CD4-positive, alpha-beta T cell (primary cell): ENCODE data around the gene LST1. TPM values are rescaled to one million over a fixed set of nuclear protein-coding genes. Genes with fewer than 3 reads are reported as not detected.

ENCODE experiments used
- ATAC-seq: fragments of 200-7000 bp; cut with Tn5 transposase; one replicate; pipeline ENCODE4 v1.10.0; 2022; ENCODE audit warnings: mild to moderate bottlenecking; ENCODE audit not compliant: poor library complexity
- CTCF ChIA-PET: fragments of 350-600 bp; sonication (Branson Sonifier 250); formaldehyde crosslinking; loops from one replicate; lab custom pipeline; 2021; ENCODE audit warnings: antibody characterized with exemption, inconsistent platforms; lab: Charles Lee
- POLR2A ChIA-PET: fragments of 350-600 bp; sonication (Branson Sonifier 250); formaldehyde crosslinking; loops from one replicate; lab custom pipeline; 2021; ENCODE audit warnings: antibody characterized with exemption, inconsistent platforms; lab: Charles Lee
- DNase-seq, 14 experiments: peaks; one replicate each; pipeline ENCODE4 v3.0.0-alpha.2; 2013 to 2020; ENCODE audit warnings: mixed read lengths in 2 of 14
- H3K27ac ChIP-seq, 2 donors: one replicate each; pipeline versions ENCODE4 v1.5.1 to v1.7.0; 2013; ENCODE audit warnings: low read length in 2 of 2, low read depth in 1 of 2, mild to moderate bottlenecking in 1 of 2
- H3K27me3 ChIP-seq, 2 experiments: 1 replicate in 1 of 2; 2 replicates in 1 of 2; pipeline versions ENCODE4 v1.6.1 to v1.7.0; 2013; ENCODE audit warnings: low read length in 2 of 2, control low read depth in 1 of 2, mild to moderate bottlenecking in 1 of 2, moderate library complexity in 1 of 2; ENCODE audit not compliant: insufficient read depth in 2 of 2, control insufficient read depth in 1 of 2
- H3K36me3 ChIP-seq: one replicate; pipeline ENCODE4 v1.6.1; 2013; ENCODE audit warnings: low read length, control low read depth; ENCODE audit not compliant: insufficient read depth
- H3K4me1 ChIP-seq: one replicate; pipeline ENCODE4 v1.6.1; 2013; ENCODE audit warnings: low read length, control low read depth; ENCODE audit not compliant: insufficient read depth
- H3K4me3 ChIP-seq: one replicate; pipeline ENCODE4 v1.5.1; 2013; ENCODE audit warnings: mild to moderate bottlenecking, low read length, moderate library complexity
- H3K9me3 ChIP-seq, 2 experiments: 1 replicate in 1 of 2; 2 replicates in 1 of 2; pipeline versions ENCODE4 v1.6.1 to v1.7.0; 2013; ENCODE audit warnings: low read length in 2 of 2, mild to moderate bottlenecking in 2 of 2, control low read depth in 1 of 2, moderate library complexity in 1 of 2; ENCODE audit not compliant: control insufficient read depth in 1 of 2, insufficient read depth in 1 of 2
- H3K27ac Mint-ChIP-seq: one replicate; pipeline ENCODE4 v1.8.0; 2020; ENCODE audit warnings: mixed read lengths
- H3K27me3 Mint-ChIP-seq: one replicate; pipeline ENCODE4 v1.8.0; 2021; ENCODE audit warnings: mixed read lengths
- H3K36me3 Mint-ChIP-seq: one replicate; pipeline ENCODE4 v1.8.0; 2021; ENCODE audit warnings: low read depth, mixed read lengths
- H3K4me1 Mint-ChIP-seq: one replicate; pipeline ENCODE4 v1.8.0; 2021; ENCODE audit warnings: low read depth, mixed read lengths
- H3K4me3 Mint-ChIP-seq: one replicate; pipeline ENCODE4 v1.8.0; 2020; ENCODE audit warnings: mild to moderate bottlenecking, mixed read lengths
- H3K9me3 Mint-ChIP-seq: one replicate; pipeline ENCODE4 v1.8.0; 2020; ENCODE audit warnings: mixed read lengths
- intact Hi-C, 2 experiments: fragments of 100-400 bp; cut with DNase I in 1 of 2; cut with micrococcal nuclease in 1 of 2; formaldehyde crosslinking; loops; one replicate each; pipeline versions ENCODE4 v1.15.1 to v1.9.0; 2023 to 2025; cut with DNase I, micrococcal nuclease
- total RNA-seq, 174 experiments: library from RNA in 2 of 174; stranded (reverse) in 2 of 174; gene quantifications; one replicate each; pipeline ENCODE4 v1.2.3 and lab custom pipeline; 2021 to 2026
- TF ChIP-seq, protein P1 (sequence below): fragments of 200-600 bp; IDR thresholded peaks from one replicate; pipeline ENCODE4 v1.8.0; 2022; ENCODE audit warnings: antibody characterized with exemption, mild to moderate bottlenecking

LST1 gene
- total RNA-seq, 2 experiments from 2014 or later, result 8.9 to 10.3 TPM

DNA sequence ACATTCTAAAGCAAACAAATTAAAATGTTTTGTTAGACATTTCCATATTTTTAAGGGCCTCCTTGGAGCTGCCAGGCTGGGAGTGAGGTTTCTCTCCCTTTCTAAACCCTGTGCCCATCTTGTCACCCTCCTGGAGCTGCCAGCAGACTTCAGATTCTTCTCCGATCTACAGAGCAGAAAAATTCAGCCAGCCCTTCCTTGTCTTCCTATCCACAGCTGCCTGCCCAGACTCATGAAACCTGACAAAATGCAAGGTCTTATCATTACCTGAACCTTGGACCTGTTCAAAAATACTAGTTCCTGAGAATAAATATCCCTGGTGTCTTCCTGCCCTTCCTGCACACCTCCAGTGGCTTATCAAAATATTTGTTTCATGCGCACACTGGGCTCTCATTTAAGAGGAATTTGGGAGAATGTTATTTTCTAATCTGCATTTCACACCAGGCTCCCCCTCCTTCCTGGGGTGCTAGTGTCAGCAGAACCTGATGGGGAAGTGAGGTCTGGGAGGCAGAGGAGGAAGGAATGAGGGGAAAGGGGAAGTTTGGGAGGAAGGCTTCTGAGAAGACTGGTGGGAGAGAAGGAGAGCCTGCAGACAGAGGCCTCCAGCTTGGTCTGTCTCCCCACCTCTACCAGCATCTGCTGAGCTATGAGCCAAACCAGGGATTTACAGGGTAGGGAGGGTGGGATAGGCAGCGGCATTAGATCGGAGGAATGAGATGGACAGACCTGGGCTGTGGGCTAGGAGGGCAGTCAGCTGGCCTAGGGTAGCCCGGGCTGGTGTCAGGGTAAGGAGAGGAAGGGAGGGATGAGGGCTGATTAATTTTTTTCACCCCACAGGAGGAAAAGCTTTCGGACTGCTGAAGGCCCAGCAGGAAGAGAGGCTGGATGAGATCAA is 28.9 kb downstream of the LST1 start, which contains the start of gene AIF1:
AIF1 (plus strand) TSS at position 551 of the 895 bp plus-strand sequence; CDS start at position 647, 96 bp downstream.
- intact Hi-C loops, result no loop called here
- H3K27ac Mint-ChIP-seq, result peak within 1 kb of the TSS; percentile 86
- CTCF ChIA-PET, result interaction anchor here (0.9 to 1.6 kb wide), 2 partner anchors 16 to 18 kb away, joined by 3 to 7 read pairs; no protein-coding TSS in a partner anchor

DNA sequence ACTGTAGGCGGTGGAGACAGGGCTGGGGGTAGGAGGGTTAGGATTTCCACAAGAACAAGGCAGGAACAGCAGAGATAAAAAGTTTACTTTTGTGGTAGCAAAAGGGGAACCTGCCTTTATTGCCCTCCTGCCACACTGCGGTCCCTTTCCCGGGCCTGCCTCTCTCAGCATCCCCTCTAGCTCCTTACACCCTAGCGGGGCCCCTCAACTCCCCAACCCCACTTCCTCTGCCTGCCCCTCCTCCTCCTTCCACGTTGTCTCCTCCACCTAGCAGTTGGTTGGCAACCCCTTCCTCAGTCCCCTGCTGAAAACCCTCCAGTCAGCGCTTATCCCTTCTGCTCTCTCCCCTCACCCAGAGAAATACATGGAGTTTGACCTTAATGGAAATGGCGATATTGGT is 29.7 kb downstream of the LST1 start:
- no peaks in the 10 kb centered on the region for H3K36me3 ChIP-seq
- H3K4me3 ChIP-seq, result peak overlapping the region; percentile 46
- H3K9me3 ChIP-seq, result no peaks in the 10 kb centered on the region
- Mint-ChIP-seq H3K27ac (peak overlapping the region; percentile 86), H3K4me1 (peaks cover 40% of the 10 kb centered on the region), H3K4me3 (peak overlapping the region; percentile 85), H3K36me3 (peaks cover 5% of the 10 kb centered on the region), H3K27me3 (no peaks in the 10 kb centered on the region), H3K9me3 (no peaks in the 10 kb centered on the region)
- intact Hi-C loops, result no loop called here
- ATAC-seq (no peak), DNase-seq (peak in 8 of 14 experiments; percentile 12 to 62 (median 35))
- TF ChIP-seq, protein P1, sequence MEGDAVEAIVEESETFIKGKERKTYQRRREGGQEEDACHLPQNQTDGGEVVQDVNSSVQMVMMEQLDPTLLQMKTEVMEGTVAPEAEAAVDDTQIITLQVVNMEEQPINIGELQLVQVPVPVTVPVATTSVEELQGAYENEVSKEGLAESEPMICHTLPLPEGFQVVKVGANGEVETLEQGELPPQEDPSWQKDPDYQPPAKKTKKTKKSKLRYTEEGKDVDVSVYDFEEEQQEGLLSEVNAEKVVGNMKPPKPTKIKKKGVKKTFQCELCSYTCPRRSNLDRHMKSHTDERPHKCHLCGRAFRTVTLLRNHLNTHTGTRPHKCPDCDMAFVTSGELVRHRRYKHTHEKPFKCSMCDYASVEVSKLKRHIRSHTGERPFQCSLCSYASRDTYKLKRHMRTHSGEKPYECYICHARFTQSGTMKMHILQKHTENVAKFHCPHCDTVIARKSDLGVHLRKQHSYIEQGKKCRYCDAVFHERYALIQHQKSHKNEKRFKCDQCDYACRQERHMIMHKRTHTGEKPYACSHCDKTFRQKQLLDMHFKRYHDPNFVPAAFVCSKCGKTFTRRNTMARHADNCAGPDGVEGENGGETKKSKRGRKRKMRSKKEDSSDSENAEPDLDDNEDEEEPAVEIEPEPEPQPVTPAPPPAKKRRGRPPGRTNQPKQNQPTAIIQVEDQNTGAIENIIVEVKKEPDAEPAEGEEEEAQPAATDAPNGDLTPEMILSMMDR, result no peak
- H3K27me3 ChIP-seq, result no peaks in the 10 kb centered on the region
- POLR2A ChIA-PET, result interaction anchor here (1.0 to 1.5 kb wide), 4 partner anchors 11 to 74 kb away, joined by 3 to 5 read pairs (median 4); partner anchors contain the start of gene GPANK1
- peak overlapping the region in 1 of 2 donors; percentile 29 for H3K27ac ChIP-seq
- CTCF ChIA-PET, result interaction anchor here (1.6 kb wide), 1 partner anchor 17 kb away, joined by 7 read pairs; no protein-coding TSS in a partner anchor
- peaks cover 27% of the 10 kb centered on the region for H3K4me1 ChIP-seq

More for the DNA sequence above, 28.9 kb downstream of the LST1 start, which contains the start of gene AIF1:
- Histone ChIP-seq H3K27ac (peak within 1 kb of the TSS in 1 of 2 donors; percentile 29), H3K27me3 (no peaks in the 10 kb centered on the region), H3K4me3 (peak within 1 kb of the TSS; percentile 46), H3K36me3 (no peaks in the 10 kb centered on the region), H3K9me3 (no peaks in the 10 kb centered on the region), H3K4me1 (peaks cover 27% of the 10 kb centered on the region)
- Mint-ChIP-seq H3K27me3 (no peaks in the 10 kb centered on the region), H3K4me1 (peaks cover 35% of the 10 kb centered on the region), H3K4me3 (peak within 1 kb of the TSS; percentile 85), H3K9me3 (no peaks in the 10 kb centered on the region), H3K36me3 (peaks cover under 1% of the 10 kb centered on the region)
- POLR2A ChIA-PET, result interaction anchor here (1.0 to 1.5 kb wide), 4 partner anchors 12 to 74 kb away, joined by 3 to 5 read pairs (median 4); partner anchors contain the start of gene GPANK1
- ATAC-seq, result no peak
- TF ChIP-seq, protein P1, result no peak
- peak in 1 of 14 experiments; percentile 46 for DNase-seq

DNA sequence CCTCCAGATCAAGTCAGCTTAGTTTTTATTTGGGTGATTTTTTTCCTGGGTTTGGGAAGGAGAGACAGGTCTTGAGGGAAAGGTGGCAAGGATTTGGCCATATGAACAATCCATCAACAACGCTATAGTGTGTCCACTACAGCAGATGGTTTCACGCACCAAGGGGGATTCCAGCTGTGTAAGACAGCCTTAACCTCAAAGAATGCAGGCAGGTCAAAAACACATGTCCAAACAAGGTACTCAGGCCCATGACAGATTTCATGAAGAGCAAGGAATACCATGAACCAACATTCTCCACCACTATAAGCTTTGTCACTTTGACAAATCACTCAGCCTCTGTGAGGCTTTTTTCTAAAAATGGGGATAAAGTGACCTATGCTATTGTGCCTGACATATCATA is 30.9 kb downstream of the LST1 start:
- peaks cover 49% of the 10 kb centered on the region for H3K4me1 Mint-ChIP-seq
- DNase-seq (no peak), ATAC-seq (no peak)
- Histone ChIP-seq H3K27ac (no peak overlapping the region), H3K9me3 (no peaks in the 10 kb centered on the region), H3K4me1 (peaks cover 40% of the 10 kb centered on the region), H3K36me3 (no peaks in the 10 kb centered on the region), H3K27me3 (no peaks in the 10 kb centered on the region), H3K4me3 (no peak overlapping the region)
- no peaks in the 10 kb centered on the region for H3K9me3 Mint-ChIP-seq
- no peaks in the 10 kb centered on the region for H3K27me3 Mint-ChIP-seq
- ChIA-PET POLR2A (interaction anchor here (1.5 kb wide), 1 partner anchor 34 kb away, joined by 3 read pairs; no protein-coding TSS in a partner anchor), CTCF (interaction anchor here (1.0 to 1.6 kb wide), 2 partner anchors 18 kb away, joined by 3 to 7 read pairs; no protein-coding TSS in a partner anchor)
- peak overlapping the region; percentile 76 for H3K4me3 Mint-ChIP-seq
- H3K27ac Mint-ChIP-seq, result peak overlapping the region; percentile 86
- intact Hi-C loops, result no loop called here
- TF ChIP-seq, protein P1, result no peak
- peaks cover 14% of the 10 kb centered on the region for H3K36me3 Mint-ChIP-seq
